ENCODE data around the gene MAGEF1. TPM values are rescaled to one million over a fixed set of nuclear protein-coding genes. Genes with fewer than 3 reads are reported as not detected.
A peak's percentile ranks its signal among the peaks of the same experiment; 100 is the strongest.

Gene MAGEF1
- total and polyA plus RNA-seq, 2 donors from 2014 or later: 37.9 to 50.0 TPM

- TF ChIP-seq CTCF (IDR thresholded peaks at IDR 0.05; ENCODE audit: borderline replicate concordance, extremely low read depth, insufficient read depth): no peak
- H3K4me1 ChIP-seq (ENCODE audit: control insufficient read depth in 2 of 3, insufficient read depth in 2 of 3, low read depth in 1 of 3, low read length in 3 of 3): peaks cover 0 to 5% (median 0%) of the 10 kb centered on the region in 3 donors
- DNase-seq (peak in 1 of 5 donors; percentile 31), FAIRE-seq (no peak)
- H3K9ac ChIP-seq (ENCODE audit: low read length in 3 of 3): no peak overlapping the region
- no peaks in the 10 kb centered on the region for H3K27me3 ChIP-seq (ENCODE audit: control insufficient read depth, insufficient read depth, low read length)
- H3K4me3 ChIP-seq (ENCODE audit: low read length in 3 of 3): no peak overlapping the region
- intact Hi-C loops (cut with DNase I): no loop called here
- H3K27ac ChIP-seq (ENCODE audit: low read depth in 2 of 2, low read length in 2 of 2): no peak overlapping the region
- H3K9me3 ChIP-seq (ENCODE audit: control insufficient read depth in 2 of 3, insufficient read depth in 1 of 3, low read length in 3 of 3): no peaks in the 10 kb centered on the region
- H3K36me3 ChIP-seq (ENCODE audit: control insufficient read depth in 2 of 3, insufficient read depth in 3 of 3, low read length in 3 of 3): no peaks in the 10 kb centered on the region
Observed at GRCh38 chr3:184718431-184718830, 6.6 kb upstream of the MAGEF1 start.

- intact Hi-C loops (cut with DNase I): no loop called here
- Histone ChIP-seq H3K27me3 (ENCODE audit: control insufficient read depth, insufficient read depth, low read length) (no peaks in the 10 kb centered on the region), H3K36me3 (ENCODE audit: control insufficient read depth in 2 of 3, insufficient read depth in 3 of 3, low read length in 3 of 3) (no peaks in the 10 kb centered on the region), H3K9me3 (ENCODE audit: control insufficient read depth in 2 of 3, insufficient read depth in 1 of 3, low read length in 3 of 3) (no peaks in the 10 kb centered on the region), H3K27ac (ENCODE audit: low read depth in 2 of 2, low read length in 2 of 2) (no peak overlapping the region), H3K4me1 (ENCODE audit: control insufficient read depth in 2 of 3, insufficient read depth in 2 of 3, low read depth in 1 of 3, low read length in 3 of 3) (peaks cover 0 to 5% (median under 1%) of the 10 kb centered on the region in 3 donors), H3K4me3 (ENCODE audit: low read length in 3 of 3) (no peak overlapping the region), H3K9ac (ENCODE audit: low read length in 3 of 3) (no peak overlapping the region)
- FAIRE-seq (no peak), DNase-seq (peak in 1 of 5 donors; percentile 46)
- TF ChIP-seq CTCF (IDR thresholded peaks at IDR 0.05; ENCODE audit: borderline replicate concordance, extremely low read depth, insufficient read depth): no peak
Observed at GRCh38 chr3:184717399-184717983, 5.6 kb upstream of the MAGEF1 start.

GRCh38 chr3:184716622-184717398, 4.9 kb upstream of the MAGEF1 start:
- no peak overlapping the region for H3K4me3 ChIP-seq (ENCODE audit: low read length in 3 of 3)
- peak in 4 of 5 donors; percentile 87 to 91 (median 90) for DNase-seq
- H3K9ac ChIP-seq (ENCODE audit: low read length in 3 of 3): no peak overlapping the region
- no peaks in the 10 kb centered on the region for H3K9me3 ChIP-seq (ENCODE audit: control insufficient read depth in 2 of 3, insufficient read depth in 1 of 3, low read length in 3 of 3)
- H3K36me3 ChIP-seq (ENCODE audit: control insufficient read depth in 2 of 3, insufficient read depth in 3 of 3, low read length in 3 of 3): no peaks in the 10 kb centered on the region
- no peaks in the 10 kb centered on the region for H3K27me3 ChIP-seq (ENCODE audit: control insufficient read depth, insufficient read depth, low read length)
- no peak overlapping the region for H3K27ac ChIP-seq (ENCODE audit: low read depth in 2 of 2, low read length in 2 of 2)
- peaks cover 0 to 5% (median 4%) of the 10 kb centered on the region in 3 donors for H3K4me1 ChIP-seq (ENCODE audit: control insufficient read depth in 2 of 3, insufficient read depth in 2 of 3, low read depth in 1 of 3, low read length in 3 of 3)
- no peak for TF ChIP-seq CTCF (IDR thresholded peaks at IDR 0.05; ENCODE audit: borderline replicate concordance, extremely low read depth, insufficient read depth)
- intact Hi-C loops (cut with DNase I): no loop called here
- no peak for FAIRE-seq
